GM21381 (cell line): ENCODE data around the gene ODC1.
"Not testable (repeated sequence)": the region's sequence is repeated elsewhere in the genome, so short reads cannot be mapped to it uniquely, and the experiment has no call there.

Experiments
- ATAC-seq: cut with Tn5 transposase; IDR thresholded peaks from one replicate; pipeline ENCODE4 v1.9.1; 2021; ENCODE audit warnings: mild to moderate bottlenecking, moderate library complexity; ENCODE audit not compliant: unreplicated experiment

ODC1 gene

DNA sequence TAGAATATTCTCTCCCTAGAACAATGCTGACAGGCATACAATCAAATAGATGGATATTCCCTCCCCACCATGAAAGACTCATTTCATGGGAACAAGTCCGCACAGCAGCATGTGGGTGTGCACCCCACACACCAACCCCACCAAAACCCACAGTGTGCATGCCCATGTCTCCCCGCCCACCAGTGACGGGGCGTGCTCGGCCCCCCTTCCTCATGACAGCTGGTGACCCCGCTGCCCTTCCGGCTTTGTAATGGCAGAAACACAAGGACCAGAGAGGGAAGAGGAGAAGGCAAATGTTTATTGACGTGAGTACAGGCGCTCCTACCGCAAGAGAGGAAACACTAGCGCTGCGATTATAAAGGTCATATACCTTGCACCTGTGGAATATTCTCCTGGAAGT lies 30.8 kb upstream of the ODC1 start:
- no peak for ATAC-seq

DNA sequence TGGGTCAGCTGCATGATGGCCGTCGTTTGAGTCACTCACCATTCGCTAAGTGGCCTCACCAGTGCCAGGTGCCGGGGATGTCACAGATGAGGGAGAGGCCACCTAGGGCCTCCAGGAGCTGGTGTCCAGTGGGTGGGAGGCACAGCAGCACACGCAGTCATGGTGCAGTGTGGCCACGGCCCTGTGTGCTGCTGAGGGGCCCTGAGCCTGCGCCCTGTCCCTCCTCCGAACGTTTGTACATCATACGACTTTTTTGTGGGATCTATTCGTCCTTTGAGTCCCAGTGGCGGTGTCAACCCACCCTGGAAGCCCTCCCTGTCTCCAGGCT lies 30.1 kb upstream of the ODC1 start:
- ATAC-seq: no peak

GRCh38 chr2:10477443-10478297 lies 29.5 kb upstream of the ODC1 start:
- ATAC-seq: no peak

DNA sequence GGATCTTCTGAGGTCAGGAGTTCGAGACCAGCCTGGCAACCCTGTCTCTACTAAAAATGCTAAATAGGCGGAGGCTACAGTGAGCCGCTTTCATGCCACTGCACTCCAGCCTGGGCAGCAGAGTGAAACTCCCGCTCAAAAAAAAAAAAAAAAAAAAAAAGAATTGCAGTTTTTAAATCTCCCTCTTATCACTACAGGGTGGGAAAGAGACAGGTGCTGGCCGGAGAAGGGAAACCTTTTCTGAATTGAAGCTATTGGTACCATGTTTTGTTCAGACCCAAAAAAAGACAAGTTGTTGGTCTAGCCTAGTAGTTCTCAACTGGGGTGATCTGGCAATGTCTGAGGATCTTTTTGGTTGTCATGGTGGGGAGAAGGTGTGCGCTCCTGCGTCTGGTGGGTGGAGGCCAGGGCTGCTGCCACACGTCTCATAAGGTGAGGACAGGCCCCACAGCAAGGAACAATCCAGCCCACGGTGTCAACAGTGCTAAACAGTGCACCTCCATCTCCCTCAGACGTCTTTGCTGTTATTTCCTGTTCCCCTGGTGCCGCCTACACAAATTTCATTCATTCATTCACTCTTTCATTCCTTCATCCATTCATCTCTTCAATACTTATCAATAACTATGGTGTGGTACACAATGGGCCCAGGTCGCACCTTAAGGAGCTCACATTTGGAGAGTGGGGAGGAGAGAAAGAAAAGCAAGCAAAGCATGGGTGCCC lies 28.8 kb upstream of the ODC1 start:
- ATAC-seq: no peak

- ATAC-seq: no peak
Measured at GRCh38 chr2:10475811-10476660, 27.9 kb upstream of the ODC1 start.

- ATAC-seq: no peak
Measured at GRCh38 chr2:10475221-10475722, 27.1 kb upstream of the ODC1 start.

- no peak for ATAC-seq
Measured at GRCh38 chr2:10473121-10473756, 25.1 kb upstream of the ODC1 start.

- no peak for ATAC-seq
Measured at GRCh38 chr2:10471955-10472354, 23.8 kb upstream of the ODC1 start.

DNA sequence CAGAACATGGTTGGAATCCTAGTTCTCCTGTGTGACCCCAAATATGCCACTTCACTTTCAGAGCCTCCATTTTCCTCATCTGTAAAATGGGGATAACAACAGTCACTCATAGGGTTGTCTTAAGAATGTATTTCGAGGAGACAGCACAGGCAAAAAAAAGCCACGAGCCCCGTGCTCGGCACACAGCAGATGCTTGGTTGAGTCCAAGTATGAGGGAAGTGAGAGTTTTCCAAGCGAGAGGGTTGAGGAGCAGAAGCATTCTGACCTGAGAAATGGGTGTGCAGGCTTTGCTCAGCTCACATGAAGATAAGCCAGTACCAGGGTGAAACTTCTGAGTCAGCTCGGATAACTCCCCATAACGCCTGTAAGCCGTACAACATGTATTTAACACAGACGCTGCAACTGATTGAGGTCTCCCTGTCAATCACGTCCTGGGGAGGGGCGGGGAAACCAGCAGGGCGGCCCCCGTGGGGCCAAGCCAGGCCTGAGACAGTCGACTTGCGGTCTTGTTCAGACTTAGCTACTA lies 23.0 kb upstream of the ODC1 start:
- no peak for ATAC-seq

DNA sequence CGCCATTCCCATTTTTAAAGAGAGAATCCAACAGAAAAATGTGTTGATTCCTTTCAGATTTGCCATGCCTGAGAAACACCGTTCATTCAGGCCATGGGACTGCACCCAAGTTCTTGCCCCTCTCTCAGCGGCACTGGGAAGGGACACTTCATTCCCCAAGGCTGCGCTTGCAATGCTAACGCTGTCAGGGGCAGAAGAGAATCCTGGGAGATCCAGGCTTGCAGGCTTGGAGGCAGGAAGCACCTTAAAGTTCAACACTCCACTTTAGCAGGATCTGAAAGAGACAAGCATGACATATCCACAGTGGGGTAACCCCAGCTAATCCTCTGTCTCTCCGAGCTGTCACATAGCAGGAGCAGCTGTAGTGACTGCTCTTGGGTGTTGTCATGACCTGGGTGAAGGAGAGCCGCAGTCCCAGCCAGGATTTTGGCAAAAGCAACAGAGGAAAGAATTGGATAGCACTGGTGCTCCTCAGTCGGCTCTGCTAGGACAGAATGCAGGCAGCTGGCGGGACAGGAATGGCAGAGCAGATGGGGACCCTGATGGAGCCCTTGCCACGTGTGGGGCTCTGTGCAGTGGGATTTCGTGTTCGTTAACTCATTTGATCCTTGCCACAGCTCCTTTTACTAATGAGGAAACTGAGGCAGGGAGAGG lies 22.0 kb upstream of the ODC1 start:
- ATAC-seq: no peak

GRCh38 chr2:10469301-10469700 lies 21.2 kb upstream of the ODC1 start:
- no peak for ATAC-seq

GRCh38 chr2:10467401-10467800 lies 19.3 kb upstream of the ODC1 start:
- no peak for ATAC-seq

GRCh38 chr2:10466801-10467200 lies 18.7 kb upstream of the ODC1 start:
- no peak for ATAC-seq

- ATAC-seq: no peak
Measured at GRCh38 chr2:10465910-10466309, 17.8 kb upstream of the ODC1 start.

GRCh38 chr2:10462178-10463083 lies 14.3 kb upstream of the ODC1 start:
- no peak for ATAC-seq

DNA sequence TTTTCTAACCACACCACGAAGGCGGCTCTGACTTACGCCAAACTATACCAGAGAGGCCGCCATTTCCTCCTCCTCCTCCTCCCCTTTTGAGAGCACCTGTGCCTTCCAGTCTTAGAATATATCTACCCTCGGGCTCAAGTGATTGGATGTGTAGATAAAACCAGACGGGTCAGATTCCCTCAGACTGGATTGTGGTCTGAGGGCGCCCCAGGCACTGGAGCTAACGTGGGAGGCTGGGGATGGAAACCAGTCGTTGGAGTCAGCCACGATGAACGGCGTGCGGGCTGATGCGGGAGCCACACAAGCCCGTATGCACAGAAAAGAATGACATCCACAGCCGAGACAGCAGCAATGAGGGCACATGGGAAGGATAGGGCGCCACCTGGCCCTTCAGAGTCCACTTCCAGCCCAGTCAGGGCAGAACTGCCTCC lies 12.3 kb upstream of the ODC1 start:
- ATAC-seq: no peak

- ATAC-seq: no peak
Measured at GRCh38 chr2:10457846-10458598, 9.9 kb upstream of the ODC1 start.

GRCh38 chr2:10457195-10457594 lies 9.1 kb upstream of the ODC1 start:
- ATAC-seq: not testable (repeated sequence)
